K562 (cell line): Measurements from ENCODE around the gene TLDC2. TPM values are rescaled to one million over a fixed set of nuclear protein-coding genes. Genes with fewer than 3 reads are reported as not detected.

ENCODE experiments used
- ATAC-seq: fragments of 200-7000 bp; cut with Tn5 transposase; 3 replicates; pipeline ENCODE4 v1.9.1; 2020; ENCODE audit warnings: moderate library complexity
- BruUV-seq: library from RNA; stranded (reverse); fragments of 400-500 nt; replicated peaks from 2 replicates; lab custom pipeline; 2021; lab: Mats Ljungman, UMichigan
- CTCF ChIA-PET: fragments of 300-600 bp; formaldehyde crosslinking; extraction: SDS; loops from one replicate; lab custom pipeline; 2021; ENCODE audit warnings: low intra/inter-chr PET ratio; lab: Yijun Ruan, JAX
- POLR2A ChIA-PET: fragments of 300-600, 350-650 bp; sonication (Branson Sonifier 250); formaldehyde crosslinking; extraction: SDS; loops from one replicate; lab custom pipeline; 2021; ENCODE audit warnings: antibody characterized with exemption, inconsistent platforms; lab: Yijun Ruan, JAX
- DNase-seq, 4 experiments: peaks; one replicate each; pipeline versions ENCODE4 v3.0.0 to v3.0.0-alpha.2; 2011 to 2018; ENCODE audit warnings: low spot score in 3 of 4, mixed read lengths in 3 of 4; ENCODE audit errors: extremely low read depth in 1 of 4
- FAIRE-seq: peaks from 2 replicates; lab custom pipeline; 2011; peaks lifted over from hg19 to GRCh38; lab: Jason Lieb, UNC
- H2AFZ ChIP-seq: 2 replicates; pipeline ENCODE4 v1.6.0; 2011; ENCODE audit warnings: low read depth, low read length, control low read depth, inconsistent platforms
- H3K27ac ChIP-seq: fragments of 200-600 bp; 3 replicates; pipeline ENCODE4 v1.8.0; 2011; ENCODE audit warnings: low read depth, mild to moderate bottlenecking, control low read depth, inconsistent platforms, low read length, moderate library complexity, mixed read lengths; ENCODE audit errors: extremely low read depth
- H3K27me3 ChIP-seq, 2 experiments: fragments of 300-600 bp in 1 of 2; 2 replicates in 1 of 2; 3 replicates in 1 of 2; pipeline versions ENCODE4 v1.6.0 to v1.8.0; 2011; ENCODE audit warnings: inconsistent platforms in 2 of 2, low read length in 2 of 2, mild to moderate bottlenecking in 1 of 2, mixed read lengths in 1 of 2, moderate library complexity in 1 of 2; ENCODE audit not compliant: control insufficient read depth in 2 of 2, insufficient read depth in 2 of 2
- H3K36me3 ChIP-seq: fragments of 300-600 bp; 3 replicates; pipeline ENCODE4 v1.8.0; 2011; ENCODE audit warnings: mild to moderate bottlenecking, low read length, inconsistent platforms; ENCODE audit not compliant: control insufficient read depth, insufficient read depth
- H3K4me1 ChIP-seq, 2 experiments: fragments of 200-600 bp in 1 of 2; replicated peaks in 1 of 2; 2 replicates in 1 of 2; 3 replicates in 1 of 2; pipeline versions ENCODE4 v1.5.1 to v1.8.0; 2011; ENCODE audit warnings: inconsistent platforms in 2 of 2, low read length in 2 of 2, mild to moderate bottlenecking in 1 of 2, mixed read lengths in 1 of 2, moderate library complexity in 1 of 2; ENCODE audit not compliant: control insufficient read depth in 2 of 2, insufficient read depth in 2 of 2
- H3K4me2 ChIP-seq: 2 replicates; pipeline ENCODE4 v1.6.1; 2011; ENCODE audit warnings: low read length, control low read depth, inconsistent platforms, mixed read lengths; ENCODE audit not compliant: insufficient read depth
- H3K4me3 ChIP-seq: fragments of 200-600 bp; sonication (generic), shearing (Covaris generic); 2 replicates; pipeline ENCODE4 v1.5.1; 2016; ENCODE audit warnings: control low read depth, inconsistent platforms
- H3K79me2 ChIP-seq: fragments of 200-600 bp; 3 replicates; pipeline ENCODE4 v1.8.0; 2011; ENCODE audit warnings: low read length, inconsistent platforms; ENCODE audit not compliant: control insufficient read depth, insufficient read depth
- H3K9ac ChIP-seq, 2 experiments: 2 replicates each; pipeline versions ENCODE4 v1.6.0 to v1.6.1; 2011; ENCODE audit warnings: low read depth in 2 of 2, low read length in 2 of 2, control low read depth in 1 of 2, inconsistent platforms in 1 of 2, mild to moderate bottlenecking in 1 of 2, mixed read lengths in 1 of 2; ENCODE audit not compliant: insufficient read depth in 1 of 2
- H3K9me1 ChIP-seq: one replicate; pipeline ENCODE4 v1.6.0; 2011; ENCODE audit warnings: inconsistent platforms, mild to moderate bottlenecking, low read length, moderate library complexity; ENCODE audit not compliant: control insufficient read depth, insufficient read depth
- H3K9me3 ChIP-seq: replicated peaks from 2 replicates; pipeline ENCODE4 v1.5.1; 2011; ENCODE audit warnings: low read depth, low read length, inconsistent platforms; ENCODE audit not compliant: control insufficient read depth, insufficient read depth
- H4K20me1 ChIP-seq: replicated peaks from 2 replicates; pipeline ENCODE4 v1.6.1; 2011; ENCODE audit warnings: low read length, inconsistent platforms, mixed read lengths; ENCODE audit not compliant: control insufficient read depth, insufficient read depth
- BCOR ChIP-seq: fragments of 450-650 bp; IDR thresholded peaks from 2 replicates; pipeline ENCODE4 v1.6.1; 2016
- BRD9 ChIP-seq: fragments of 450-650 bp; IDR thresholded peaks from 2 replicates; pipeline ENCODE4 v1.6.1; 2018; ENCODE audit warnings: low read depth; ENCODE audit not compliant: partially characterized antibody
- CBX3 ChIP-seq, 2 experiments: IDR thresholded peaks; 1 replicate in 1 of 2; 2 replicates in 1 of 2; pipeline ENCODE4 v1.6.1; 2012; ENCODE audit warnings: inconsistent platforms in 2 of 2, low read length in 2 of 2, borderline replicate concordance in 1 of 2, control low read depth in 1 of 2
- MAFK ChIP-seq: IDR thresholded peaks from 2 replicates; pipeline ENCODE4 v1.6.1; 2011; ENCODE audit warnings: low read length, improper control_type of control experiment
- PBX2 ChIP-seq, 2 experiments: IDR thresholded peaks in 1 of 2; conservative IDR thresholded peaks in 1 of 2; 2 replicates each; pipeline ENCODE4 v1.6.1; 2016; ENCODE audit warnings: low read depth in 2 of 2, mild to moderate bottlenecking in 1 of 2, missing compliant biosample characterization in 1 of 2, missing genetic modification characterization in 1 of 2, moderate library complexity in 1 of 2
- RBM25 ChIP-seq: fragments of 200-400 bp; formaldehyde crosslinking; IDR thresholded peaks from 2 replicates; pipeline ENCODE4 v1.6.1; 2018; ENCODE audit warnings: low read length, low read depth, moderate library complexity; ENCODE audit not compliant: severe bottlenecking
- SMARCA5 ChIP-seq: fragments of 450-650 bp; IDR thresholded peaks from 2 replicates; pipeline ENCODE4 v1.6.1; 2016
- ZNF146 ChIP-seq: IDR thresholded peaks from one replicate; pipeline ENCODE4 v1.6.1; 2018; ENCODE audit warnings: missing compliant biosample characterization; ENCODE audit not compliant: unreplicated experiment
- WGBS: fragments of 100-300 bp; shearing (Covaris generic); methylation state at CpG from one replicate; pipeline ENCODE4 v1.1.6; 2016; ENCODE audit warnings: low coverage, mixed read lengths; ENCODE audit not compliant: insufficient coverage; ENCODE audit errors: missing lambda C conversion rate; 5-methylcytosine and 5-hydroxymethylcytosine counted together
- in situ Hi-C: fragments of 300-500 bp; cut with MboI; formaldehyde crosslinking; loops from 4 replicates; pipeline ENCODE4 v1.15.0; 2018; ENCODE audit warnings: inconsistent platforms, mixed read lengths
- intact Hi-C: fragments of 100-400 bp; cut with micrococcal nuclease; formaldehyde crosslinking; loops from 2 replicates; pipeline ENCODE4 v1.14.2; 2022
- polyA plus RNA-seq, 8 experiments: library from polyadenylated mRNA; depleted of rRNA in 4 of 8; stranded (reverse) in 5 of 8; unstranded in 3 of 8; fragments of >200 nt; fragmentation: Nextera tagmentation in 2 of 8; fragmentation: Illumina TruSeq in 1 of 8; extraction: Ambion mirVana in 2 of 8; extraction: Trizol in 1 of 8; gene quantifications; 2 replicates each; pipeline versions ENCODE4 v1.2.1 to v1.2.3, GENCODE V29; 2011 to 2014; ENCODE audit warnings: inconsistent platforms in 1 of 8, missing spikeins in 1 of 8
- total RNA-seq, 7 experiments: library from RNA; depleted of rRNA in 6 of 7; stranded (reverse); fragments of >200 nt in 6 of 7; fragmentation: Illumina TruSeq in 2 of 7; extraction: Trizol in 2 of 7; gene quantifications; 2 replicates each; pipeline versions ENCODE4 v1.2.1 to v1.2.3, GENCODE V29; 2011 to 2021; ENCODE audit warnings: low replicate concordance in 1 of 7

The TLDC2 gene
- total and polyA plus RNA-seq, 9 of the 15 experiments (the other 6 are each of a cell fraction or from before 2014, with no cell fraction given): not detected

- H2AFZ ChIP-seq: no peak overlapping the region
- no TSS peak for BruUV-seq
- no peak overlapping the region for H3K4me3 ChIP-seq
- peaks cover 5 to 26% of the 10 kb centered on the region in 2 experiments; a peak in 4 of 5 replicates for H3K4me1 ChIP-seq
- H3K9me3 ChIP-seq: peaks cover 3% of the 10 kb centered on the region; the same call in 1 of the 2 replicates
- no peak overlapping the region for H3K4me2 ChIP-seq
- in situ Hi-C loops: no loop called here
- H3K9me1 ChIP-seq: no peaks in the 10 kb centered on the region
- peaks cover 23% of the 10 kb centered on the region; the same call in 2 of the 3 replicates for H3K36me3 ChIP-seq
- DNase-seq (no peak), FAIRE-seq (no peak), ATAC-seq (no peak)
- no peak overlapping the region for H3K27ac ChIP-seq
- ChIA-PET POLR2A (interaction anchor here (7.0 kb wide), 1 partner anchor 9 kb away, joined by 65 read pairs; a partner anchor contains a TSS), CTCF (no interaction called here)
- peak; percentile 72 for TF ChIP-seq RBM25
- peak; percentile 99 for TF ChIP-seq ZNF146 (CRISPR knock-in tag)
- no peak for TF ChIP-seq PBX2 (CRISPR knock-in tag; IDR thresholded peaks at IDR 0.05; ENCODE audit: low read depth)
- TF ChIP-seq PBX2 (tag; conservative IDR thresholded peaks at IDR 0.05; ENCODE audit: low read depth): no peak
- TF ChIP-seq SMARCA5: 0 out of 2 replicates have a peak, but pooled peaks have one; percentile 39
- peak in 1 of 2 experiments; percentile 80; a peak in 2 of 3 replicates for TF ChIP-seq CBX3 (IDR thresholded peaks at IDR 0.05; ENCODE audit: borderline replicate concordance in 1 of 2, low read length in 2 of 2)
- no peak for TF ChIP-seq BRD9
- 0 out of 2 replicates have a peak, but pooled peaks have one; percentile 17 for TF ChIP-seq MAFK
- TF ChIP-seq BCOR: peak; percentile 64
- no peak overlapping the region for H3K9ac ChIP-seq
- intact Hi-C loops: no loop called here
- H4K20me1 ChIP-seq: 0 out of 2 replicates have a peak, but pooled peaks cover 14% of the 10 kb centered on the region
- WGBS: 97% methylated on average over 6 of the region's 6 CpGs
- H3K79me2 ChIP-seq: peaks cover 76% of the 10 kb centered on the region
- no peaks in the 10 kb centered on the region for H3K27me3 ChIP-seq
Observed at GRCh38 chr20:36850759-36851158, 25.2 kb upstream of the TLDC2 start.
